CD4-positive, alpha-beta T cell treated with Interleukin-21 for 1 hour (primary cell): ENCODE data around the gene ZNF263.

Experiments used
- DNase-seq: peaks from one replicate; pipeline ENCODE4 v3.0.0-alpha.2; 2020

ZNF263 gene

DNA sequence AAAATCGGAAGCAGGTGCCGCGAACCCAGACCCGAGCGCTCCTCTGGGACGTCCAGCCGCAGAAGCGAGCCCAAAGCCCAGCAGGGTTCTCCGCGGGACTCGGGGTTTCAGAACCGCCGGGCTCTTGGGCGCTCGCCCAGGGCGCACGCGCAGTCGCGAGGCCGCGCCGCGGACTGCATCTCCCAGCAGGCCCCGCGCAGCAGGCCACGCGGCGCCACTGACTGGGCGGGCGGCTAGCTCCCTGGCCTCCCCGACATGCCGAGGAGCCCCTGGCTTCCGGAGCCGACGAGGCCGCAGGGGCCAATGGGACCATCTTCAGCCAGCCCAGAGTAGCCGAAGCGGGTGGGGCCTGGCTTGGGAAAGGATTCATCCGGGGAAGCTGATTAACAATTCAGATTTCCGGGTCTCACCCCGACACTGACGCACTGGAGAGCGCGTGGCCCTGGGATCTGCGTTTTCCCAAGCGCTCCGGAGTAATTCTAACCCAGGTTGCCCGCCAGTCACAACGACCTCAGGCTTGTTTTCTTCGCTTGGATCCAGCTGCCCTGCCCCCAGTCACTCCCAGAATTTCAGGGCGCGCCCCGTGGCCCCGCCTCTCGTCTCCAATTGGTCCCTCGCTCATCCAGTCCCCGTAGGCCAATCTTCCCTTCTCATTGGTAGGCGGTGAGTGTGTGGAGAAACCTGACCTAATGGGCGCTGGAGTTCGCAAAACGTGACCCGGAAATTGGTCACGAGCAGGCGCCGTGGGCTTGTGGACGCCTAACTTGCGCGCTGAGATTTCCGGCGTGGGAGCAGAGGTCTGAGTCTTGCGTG, at the start of gene ZNF263:
ZNF263 (plus strand) TSS at position 762 of the 813 bp plus-strand sequence. CDS start 328 bp downstream, outside the sequence.
- peak; percentile 97 for DNase-seq

DNA sequence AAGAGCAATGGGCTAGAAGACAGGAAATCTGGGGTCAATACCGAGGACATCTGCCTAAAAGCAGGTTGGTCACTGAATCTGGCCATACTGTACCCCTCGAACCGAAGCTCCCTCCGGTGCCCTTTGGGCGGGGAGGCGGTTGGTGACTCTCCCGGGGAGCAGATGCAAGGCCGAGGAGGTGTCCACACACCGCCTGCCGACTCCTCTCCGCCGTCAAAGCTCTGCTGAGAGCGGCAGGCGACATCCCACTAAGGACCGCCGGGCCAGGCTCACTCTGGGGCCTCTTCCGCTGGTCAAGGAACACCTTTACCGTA, 48.8 kb upstream of the ZNF263 start:
- no peak for DNase-seq

DNA sequence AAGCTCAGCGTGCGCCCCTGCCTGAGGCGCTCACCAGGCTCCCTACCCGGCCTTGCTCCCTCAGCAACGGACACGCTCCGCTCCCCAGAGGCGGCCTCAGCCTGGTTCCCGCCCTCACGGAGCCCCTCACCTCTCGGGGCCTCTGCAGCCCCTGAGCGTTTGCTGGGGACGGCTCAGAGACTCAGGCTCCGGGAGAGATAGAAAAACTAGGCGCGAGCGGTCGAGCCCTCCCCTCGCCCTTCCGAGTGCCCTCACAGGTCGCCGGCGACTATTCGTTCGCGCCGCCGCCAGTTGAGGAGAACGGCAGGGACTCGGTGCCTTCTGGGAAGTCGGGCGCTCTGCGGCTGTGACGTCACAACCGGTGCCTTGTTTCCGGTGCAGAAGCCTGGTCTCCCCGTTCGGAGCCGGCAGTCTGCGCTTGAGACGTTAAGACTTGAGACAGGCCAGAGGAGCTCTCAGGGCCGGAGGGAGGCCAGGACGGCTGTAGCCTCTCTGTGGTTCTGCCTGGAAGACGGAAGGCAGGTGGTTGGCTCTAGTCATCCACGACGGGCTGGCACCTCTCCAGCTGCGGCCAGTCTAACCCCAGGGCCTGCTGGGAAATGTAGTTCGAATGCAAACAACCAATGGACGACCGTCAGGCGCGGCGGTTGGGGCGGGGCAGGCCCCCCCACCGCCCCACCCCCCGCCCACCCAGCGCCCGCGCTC, 48.3 kb upstream of the ZNF263 start, which contains the start of gene ZNF200:
ZNF200 (minus strand) TSS at position 302 of the 705 bp plus-strand sequence. CDS start 1,403 bp downstream, outside the sequence.
- peak; percentile 93 for DNase-seq

DNA sequence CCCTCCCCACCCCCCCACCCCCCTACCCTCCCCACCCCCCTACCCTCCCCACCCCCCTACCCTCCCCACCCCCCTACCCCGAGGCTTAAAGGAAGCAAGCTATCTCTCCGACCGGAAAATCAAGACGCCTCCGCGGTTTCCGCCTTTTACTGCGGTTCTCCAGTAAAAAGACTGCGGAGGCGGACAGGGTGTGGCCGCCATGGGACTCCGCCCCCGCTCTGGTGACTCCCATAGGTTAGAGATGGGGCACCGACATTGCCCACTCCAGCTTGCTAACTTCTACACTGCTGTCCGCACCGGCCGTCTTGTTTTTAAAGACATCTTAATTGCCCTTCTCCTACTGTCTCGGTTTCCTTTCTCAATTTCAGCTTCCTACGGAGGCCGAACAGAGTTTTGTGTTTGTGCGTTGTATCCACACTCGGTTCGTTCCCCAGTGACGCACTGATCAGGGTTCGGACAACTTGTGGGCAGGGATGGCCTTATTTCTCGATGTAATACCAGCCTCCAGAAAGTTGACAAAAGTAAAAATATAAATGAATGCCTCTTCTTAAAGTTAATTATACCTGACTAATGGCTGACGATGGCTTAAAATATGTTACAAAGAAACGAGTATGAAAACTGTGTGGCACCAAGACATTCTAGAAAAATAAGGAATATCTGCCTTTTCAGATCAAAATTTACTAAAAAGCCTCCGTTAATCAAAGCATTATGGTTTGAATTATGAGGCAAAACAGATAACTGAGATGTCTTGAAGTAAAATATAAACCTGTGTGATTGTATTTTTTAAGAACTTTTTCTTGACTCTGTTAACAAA, 47.2 kb upstream of the ZNF263 start:
- DNase-seq, result peak; percentile 56

DNA sequence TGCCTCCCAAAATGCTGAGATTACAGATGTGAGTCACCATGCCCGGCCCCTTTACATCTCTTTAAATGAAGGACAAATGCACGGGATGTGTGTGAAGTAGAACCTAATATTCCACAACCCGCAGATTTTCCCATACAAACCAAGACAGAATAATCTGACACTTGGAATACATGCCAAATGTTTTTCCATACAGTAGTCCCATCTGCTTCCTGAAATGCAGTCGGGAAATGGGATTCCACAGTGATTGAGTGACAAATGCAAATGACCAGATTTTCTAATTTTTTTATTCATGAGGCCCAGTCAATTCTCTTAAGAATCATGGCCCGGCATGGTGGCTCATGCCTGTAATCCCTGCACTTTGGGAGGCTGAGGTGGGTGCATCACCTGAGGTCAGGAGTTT, 41.5 kb upstream of the ZNF263 start:
- no peak for DNase-seq

DNA sequence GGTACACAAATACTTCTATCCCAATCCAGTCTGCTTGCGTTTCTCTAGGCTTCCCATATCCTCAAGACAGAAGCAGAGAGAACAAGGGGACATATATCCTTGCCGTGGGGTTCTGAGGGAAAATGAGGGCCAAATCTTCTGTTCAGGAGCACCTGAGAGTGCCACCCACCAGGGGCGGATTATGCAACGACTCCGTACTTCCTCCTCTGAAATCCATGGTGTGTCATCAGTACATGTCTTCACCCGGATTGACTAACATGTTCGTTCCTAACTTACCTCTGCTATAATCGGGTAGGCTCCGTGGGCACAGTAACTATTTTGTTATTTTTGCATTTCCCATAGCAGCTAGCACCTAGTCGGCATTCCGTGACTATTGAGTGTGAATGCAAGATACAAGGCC, 40.6 kb upstream of the ZNF263 start:
- DNase-seq, result no peak

DNA sequence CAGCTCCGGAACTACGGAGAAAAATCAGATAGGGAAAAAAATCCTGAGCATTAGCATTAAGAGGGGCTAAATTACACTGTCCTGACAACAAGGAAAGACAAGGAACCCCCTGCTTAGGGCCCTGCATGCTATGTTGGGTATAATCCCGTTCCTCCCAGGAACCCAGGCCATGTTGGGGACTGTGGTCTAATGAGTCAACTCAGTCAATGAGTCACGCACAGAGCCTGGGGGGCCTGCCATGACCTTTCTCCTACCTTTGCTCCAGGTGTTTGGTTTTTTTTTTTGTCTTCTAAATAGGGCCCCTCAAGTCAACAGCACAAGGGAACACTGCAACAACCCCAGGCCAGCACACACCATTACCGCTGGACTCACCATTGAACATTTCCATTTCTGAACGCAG, 39.4 kb upstream of the ZNF263 start:
- no peak for DNase-seq

DNA sequence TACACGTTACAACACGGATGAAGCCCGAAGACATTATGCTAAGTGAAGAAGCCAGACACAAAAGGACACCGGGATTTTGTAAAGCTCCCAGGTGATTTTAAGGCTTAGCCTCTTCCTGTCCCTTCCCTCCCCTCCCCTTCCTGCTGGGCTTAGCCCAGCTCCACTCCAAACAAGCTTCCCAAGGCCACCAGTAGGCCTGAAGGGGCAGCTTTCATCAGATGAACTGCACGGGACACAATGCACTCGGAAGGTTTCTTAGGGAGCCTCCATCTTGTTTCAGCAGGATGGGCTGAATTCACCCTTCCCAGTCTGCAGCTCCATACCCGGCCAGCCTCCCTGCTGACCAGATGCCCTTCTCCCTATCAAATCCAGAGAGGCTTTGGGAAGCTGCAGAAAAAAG, 37.3 kb upstream of the ZNF263 start:
- no peak for DNase-seq

DNA sequence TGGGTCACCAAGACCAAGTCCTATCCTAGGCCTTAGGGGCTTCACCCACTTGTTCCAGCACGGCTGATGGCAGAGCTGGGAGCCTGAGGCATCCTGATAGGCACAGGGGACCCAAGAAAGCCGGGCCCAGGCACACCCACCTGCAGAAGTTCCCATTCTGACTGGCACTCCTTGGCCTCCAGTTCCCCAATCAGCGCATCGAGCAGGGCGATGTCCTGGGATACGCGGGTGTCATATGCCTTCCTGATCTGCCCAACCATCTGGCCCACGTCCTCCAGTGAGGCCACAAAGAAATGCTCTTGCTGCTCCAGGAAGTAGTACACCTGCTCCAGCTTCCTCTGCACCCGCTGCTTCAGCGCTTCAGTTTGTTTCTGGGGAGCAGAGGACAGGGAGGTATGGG, 36.4 kb upstream of the ZNF263 start:
- no peak for DNase-seq

DNA sequence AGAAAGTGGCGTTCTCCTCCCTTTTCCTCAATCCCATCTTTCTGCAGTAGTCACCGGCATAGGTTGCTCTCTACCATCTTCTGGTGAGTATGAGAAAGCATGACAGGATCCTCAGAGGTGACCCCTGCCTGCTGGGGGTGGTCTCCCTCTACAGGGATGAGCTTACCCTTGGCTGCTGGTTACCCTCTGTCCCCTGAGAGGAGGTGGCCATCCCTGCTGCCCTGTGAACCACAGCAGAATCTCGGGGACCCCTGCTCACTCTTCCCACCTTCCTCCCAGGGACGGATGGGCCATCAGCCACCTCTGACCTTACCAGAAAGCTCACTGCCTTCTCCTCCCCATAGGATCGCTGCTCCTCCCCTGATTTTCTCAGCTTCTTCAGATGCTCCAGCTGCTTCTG, 34.7 kb upstream of the ZNF263 start:
- DNase-seq, result no peak

DNA sequence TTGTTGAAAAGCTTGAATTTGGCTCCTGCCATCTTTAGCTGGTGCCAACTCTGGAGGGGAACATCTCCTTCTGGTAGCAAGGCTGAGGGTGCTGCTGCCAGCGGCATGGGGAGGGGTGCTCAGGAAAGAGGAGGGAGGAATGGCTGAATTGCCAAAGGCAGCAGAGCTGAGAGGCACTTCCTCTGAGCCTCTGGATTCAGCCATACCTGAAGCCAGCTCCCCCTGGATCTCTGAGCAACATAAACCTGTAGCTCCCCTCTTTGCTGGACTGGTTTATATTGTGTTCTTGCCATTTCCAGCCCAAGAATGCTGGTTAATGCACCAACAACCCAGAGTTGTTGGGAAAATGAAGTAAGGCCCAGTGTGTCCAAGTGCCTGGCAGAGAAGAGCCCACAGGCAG, 34.3 kb upstream of the ZNF263 start:
- no peak for DNase-seq

DNA sequence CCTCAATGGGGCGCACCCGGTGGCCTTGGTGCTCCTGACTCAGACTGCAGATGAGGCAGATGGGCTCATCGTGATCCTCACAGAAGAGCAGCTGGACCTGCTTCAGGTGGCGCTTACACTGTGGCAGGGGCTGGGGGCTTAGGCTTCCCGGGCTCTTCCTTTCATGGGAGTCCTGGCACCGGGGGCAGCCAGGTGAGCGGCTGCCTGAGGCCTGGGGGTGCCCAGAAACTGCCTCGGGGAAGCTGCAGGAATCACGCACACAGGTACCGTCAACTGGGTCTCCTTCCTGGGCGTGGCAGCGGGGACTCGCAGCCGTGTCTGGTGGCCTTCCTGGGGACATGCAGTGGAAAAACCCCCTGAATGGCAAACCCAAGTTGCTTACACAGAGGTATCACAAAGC, 33.8 kb upstream of the ZNF263 start:
- no peak for DNase-seq

DNA sequence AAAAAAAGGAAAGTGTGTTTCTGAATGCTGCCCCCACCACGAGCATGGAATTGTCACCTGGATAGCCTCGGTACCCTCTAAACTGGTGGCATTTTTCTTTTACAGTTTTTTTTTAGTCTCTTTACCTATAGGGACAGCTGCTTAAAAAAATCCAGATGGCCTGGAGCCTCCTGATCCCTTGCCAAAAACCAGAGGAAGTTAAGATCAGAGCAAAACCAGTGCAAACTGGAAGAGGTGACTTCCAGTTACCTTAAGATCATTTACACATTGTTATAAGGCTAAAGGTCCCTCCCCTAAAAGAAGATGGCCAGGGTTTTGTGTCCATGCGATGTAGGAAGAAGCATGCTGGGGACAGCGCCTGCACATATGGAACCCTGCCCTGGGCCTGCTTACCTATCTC, 30.3 kb upstream of the ZNF263 start:
- DNase-seq, result no peak

DNA sequence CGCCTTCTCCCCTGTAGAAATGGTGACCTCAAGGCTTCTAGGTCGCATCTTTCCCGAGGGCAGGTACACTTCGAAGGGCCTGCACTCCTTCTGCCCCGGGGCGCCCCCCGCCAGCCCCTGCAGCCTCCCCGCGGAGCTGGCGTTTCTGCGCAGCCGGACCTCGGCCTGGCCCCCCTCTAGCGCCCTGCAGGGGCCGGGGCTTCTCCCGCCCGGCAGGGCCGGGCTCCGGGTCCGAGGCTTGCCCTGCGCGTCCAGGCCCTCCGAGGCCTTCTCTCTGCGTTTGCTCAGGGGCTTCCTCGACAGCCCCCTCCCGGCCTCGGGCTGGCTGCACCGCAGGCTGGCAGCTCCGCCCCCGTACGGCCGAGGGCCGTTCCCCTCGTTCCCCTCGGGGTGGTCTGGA, 29.0 kb upstream of the ZNF263 start:
- DNase-seq, result no peak

DNA sequence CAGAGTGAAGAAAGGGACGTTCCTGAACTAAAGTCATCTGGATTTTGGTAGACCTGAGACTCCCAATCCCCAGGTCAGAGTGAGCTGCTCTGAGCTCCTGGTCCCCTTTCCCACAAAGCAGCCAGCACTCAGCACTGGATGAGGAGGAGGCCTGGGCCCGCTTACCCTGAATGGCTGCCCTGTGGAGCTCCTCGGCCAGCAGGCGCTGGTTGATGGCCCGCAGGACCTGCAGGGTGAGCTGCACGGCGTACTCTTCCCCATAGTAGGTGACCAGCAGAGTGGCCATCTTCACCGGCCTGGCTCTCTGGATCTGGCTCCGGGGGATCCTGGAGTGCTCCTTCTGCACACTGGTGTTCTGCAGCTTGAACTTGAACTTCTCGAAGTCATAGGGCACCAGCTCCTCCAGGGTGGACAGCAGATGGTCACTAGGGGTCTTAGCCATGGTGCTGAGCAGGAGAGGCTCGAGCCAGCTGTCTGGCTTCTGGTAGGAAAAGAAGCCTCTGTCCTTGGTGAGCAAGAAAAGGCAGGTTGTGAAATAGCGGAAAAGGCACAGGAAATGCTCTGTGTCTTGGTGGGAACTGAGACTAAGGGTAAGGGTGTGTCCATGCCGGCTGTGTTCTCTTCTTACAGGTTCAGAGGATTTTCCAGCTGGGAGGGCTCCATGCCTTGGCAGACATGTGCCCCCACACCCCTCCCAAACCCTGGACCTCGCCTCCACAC, 27.0 kb upstream of the ZNF263 start, which contains the start of gene MEFV:
MEFV (minus strand) TSS at position 488 of the 720 bp plus-strand sequence; CDS start at position 442, 46 bp downstream.
- DNase-seq, result peak; percentile 11

DNA sequence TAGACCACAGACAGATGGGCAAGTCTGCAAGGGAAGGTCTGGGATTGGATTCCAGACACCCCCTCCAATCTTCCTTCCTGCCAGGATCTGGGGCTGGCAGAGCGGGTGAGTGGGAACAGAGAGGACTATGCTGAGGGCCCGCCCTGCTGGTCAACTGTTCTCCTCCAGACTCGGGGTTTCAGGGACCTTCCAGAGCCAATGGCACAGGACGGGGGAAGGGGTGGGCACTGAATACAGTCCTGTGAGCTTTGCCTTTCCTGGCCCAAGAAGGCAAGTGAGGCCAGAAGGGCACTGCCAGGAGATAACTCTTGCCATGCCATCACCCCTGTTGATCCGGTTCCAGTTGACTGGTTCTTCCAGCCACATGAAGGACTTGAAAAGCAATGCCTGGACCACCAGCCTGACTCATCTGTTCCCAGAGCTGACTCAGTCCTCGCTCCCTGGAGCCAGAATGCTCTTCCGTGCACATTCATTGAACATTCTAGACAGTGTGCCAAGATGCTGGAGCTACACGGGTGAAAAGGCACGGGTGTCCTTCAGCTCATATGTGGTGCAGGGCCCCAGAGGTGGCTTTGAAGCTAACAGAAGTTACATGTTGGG, 26.3 kb upstream of the ZNF263 start:
- no peak for DNase-seq

DNA sequence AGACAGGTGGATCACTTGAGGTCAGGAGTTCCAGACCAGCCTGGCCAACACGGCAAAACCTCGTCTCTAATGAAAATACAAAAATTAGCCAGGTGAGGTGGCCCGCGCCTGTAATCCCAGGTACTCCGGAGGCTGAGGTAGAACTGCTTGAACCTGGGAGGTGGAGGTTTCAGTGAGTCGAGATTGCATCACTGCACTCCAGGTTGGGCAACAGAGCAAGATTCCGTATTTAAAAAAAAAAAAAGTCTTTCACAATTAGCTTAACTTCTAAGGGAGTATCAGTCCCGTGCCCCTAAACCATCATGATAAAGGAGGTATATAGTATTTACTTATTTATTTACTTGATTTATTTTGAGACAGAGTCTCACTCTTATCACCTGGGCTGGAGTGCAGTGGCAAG, 23.5 kb upstream of the ZNF263 start:
- no peak for DNase-seq

DNA sequence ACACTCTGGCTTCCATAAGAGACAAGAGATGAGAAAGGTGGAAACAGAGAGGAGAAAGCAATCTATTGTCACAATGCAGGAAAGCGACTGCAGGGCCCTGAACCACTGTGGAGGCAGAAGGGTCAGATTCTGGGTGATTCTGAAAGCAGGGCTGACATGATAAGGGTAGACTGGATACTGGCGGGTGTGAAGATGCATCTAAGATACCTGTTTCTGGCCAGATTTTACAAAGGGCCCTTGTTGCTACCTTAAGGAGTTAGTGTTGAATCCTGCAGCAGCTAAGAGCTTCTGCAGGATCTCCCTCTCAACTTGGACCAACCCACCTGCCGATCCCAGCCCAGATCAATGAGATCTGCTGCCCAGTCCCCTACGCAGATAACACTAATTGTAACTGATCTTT, 20.8 kb upstream of the ZNF263 start:
- no peak for DNase-seq

DNA sequence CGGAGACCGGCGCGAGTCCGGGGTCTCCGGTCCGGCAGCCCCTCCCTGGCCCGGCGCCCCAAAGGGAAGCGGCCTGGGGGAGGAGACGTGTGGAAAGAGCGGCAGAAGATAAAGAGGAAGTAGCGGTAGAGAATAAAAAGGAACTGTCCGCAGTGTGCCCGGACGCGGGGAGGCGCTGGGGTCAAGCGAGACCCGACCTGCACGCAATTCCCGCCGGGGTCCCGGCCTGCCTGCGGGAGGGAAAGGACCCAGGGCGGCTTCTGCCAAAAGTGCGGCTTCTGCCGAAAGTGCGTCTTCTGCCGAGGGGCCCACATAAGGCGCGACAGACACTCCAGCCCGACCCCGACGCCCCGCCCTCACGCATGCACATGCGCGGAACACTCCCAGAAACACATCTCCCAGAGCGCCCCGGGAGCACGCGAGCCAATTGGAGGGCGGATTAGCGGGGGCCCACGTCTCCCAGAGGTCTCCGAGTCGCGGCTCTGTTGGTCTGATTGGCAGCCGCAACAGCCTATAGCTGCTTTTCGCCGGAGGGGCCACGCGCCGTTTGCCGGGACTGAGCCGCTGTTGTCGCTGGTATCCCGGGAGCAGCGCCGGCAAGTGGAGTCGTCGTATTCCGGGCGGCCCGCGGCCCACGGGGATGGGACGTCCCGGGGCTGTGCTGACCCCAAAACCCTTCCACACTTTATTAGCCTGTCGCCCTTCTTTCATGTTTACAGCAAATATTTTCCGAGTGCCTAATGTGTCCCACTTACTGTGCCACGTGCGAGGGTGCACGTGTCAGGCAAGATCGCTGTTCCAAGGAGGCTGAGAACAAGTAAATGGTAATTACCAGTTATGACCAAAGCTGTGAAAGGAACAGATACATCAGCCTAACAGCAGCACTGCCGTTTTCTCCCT, 18.9 kb upstream of the ZNF263 start:
- DNase-seq, result peak; percentile 98

DNA sequence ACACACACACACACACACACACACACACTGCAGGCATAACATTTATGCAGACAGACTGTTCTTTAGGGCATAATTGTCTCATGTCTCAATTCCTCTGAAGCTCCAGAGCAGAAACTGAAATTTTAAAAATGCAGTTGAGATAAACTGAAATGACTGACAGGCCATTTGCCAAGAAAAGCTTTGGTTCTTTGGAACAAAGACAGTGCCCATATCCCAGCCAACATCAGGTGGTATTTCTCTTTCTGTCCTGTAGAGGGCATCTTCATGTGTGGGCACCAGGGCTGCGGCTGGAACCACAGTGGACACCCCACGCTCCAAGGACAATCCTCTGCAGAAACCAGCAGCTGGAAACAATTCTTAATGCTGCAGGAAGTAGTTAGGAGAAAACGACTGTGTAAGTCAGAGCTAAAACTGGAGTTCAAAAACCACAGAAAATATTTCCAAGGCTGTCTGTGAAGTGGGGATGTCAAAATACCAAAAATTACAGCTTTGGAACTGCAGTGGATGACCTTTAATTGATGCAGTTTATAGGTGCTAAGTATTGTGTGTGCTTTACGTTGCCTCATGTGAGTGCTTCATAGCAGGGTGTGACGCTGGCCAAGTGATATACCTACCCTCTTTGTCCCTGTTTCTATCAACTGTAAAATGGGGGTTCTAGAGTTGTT, 16.3 kb upstream of the ZNF263 start:
- peak; percentile 37 for DNase-seq

DNA sequence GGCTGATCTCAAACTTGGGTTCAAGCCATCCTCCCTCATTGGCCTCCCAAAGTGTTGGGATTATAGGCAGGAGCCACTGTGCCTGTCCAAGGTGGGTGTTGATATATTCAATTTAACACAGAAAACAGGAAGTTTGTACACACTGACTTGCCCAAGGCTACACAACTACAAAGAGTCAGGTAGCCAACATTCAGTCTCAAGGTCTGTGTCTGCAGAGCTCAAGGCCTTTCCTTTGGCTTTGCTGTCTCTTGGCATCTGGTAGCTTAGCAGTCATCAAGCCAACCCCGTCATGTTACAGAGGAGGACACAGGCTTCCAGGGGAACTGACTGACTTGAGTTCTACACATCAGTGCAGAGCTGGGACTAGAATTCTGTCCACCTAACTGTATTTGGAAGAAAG, 15.0 kb upstream of the ZNF263 start:
- DNase-seq, result no peak
